SJCRH30 (cell line): ENCODE data around the gene NCOA7. TPM values are rescaled to one million over a fixed set of nuclear protein-coding genes. Genes with fewer than 3 reads are reported as not detected.

Source experiments
- DNase-seq, 2 experiments: peaks; one replicate each; pipeline ENCODE4 v3.0.0-alpha.2; 2015 to 2020
- H3K27ac ChIP-seq: fragments of 250-450 bp; sonication (Bioruptor Pico); 2 replicates; pipeline ENCODE4 v1.5.1; 2020; ENCODE audit warnings: mild to moderate bottlenecking, moderate library complexity
- H3K27me3 ChIP-seq: fragments of 250-450 bp; sonication (Bioruptor Pico); 2 replicates; pipeline ENCODE4 v1.5.1; 2020; ENCODE audit warnings: mild to moderate bottlenecking, moderate library complexity
- H3K36me3 ChIP-seq: fragments of 250-450 bp; sonication (Bioruptor Pico); 2 replicates; pipeline ENCODE4 v1.5.1; 2020; ENCODE audit warnings: mild to moderate bottlenecking, moderate library complexity
- H3K4me1 ChIP-seq: fragments of 250-450 bp; sonication (Bioruptor Pico); 2 replicates; pipeline ENCODE4 v1.5.1; 2020; ENCODE audit warnings: mild to moderate bottlenecking, moderate library complexity
- H3K4me3 ChIP-seq: fragments of 250-450 bp; sonication (Bioruptor Pico); 2 replicates; pipeline ENCODE4 v1.5.1; 2020; ENCODE audit warnings: mild to moderate bottlenecking, moderate library complexity
- H3K9me3 ChIP-seq: fragments of 250-450 bp; sonication (Bioruptor Pico); replicated peaks from 2 replicates; pipeline ENCODE4 v1.5.1; 2020; ENCODE audit warnings: mild to moderate bottlenecking, moderate library complexity
- total RNA-seq: library from RNA; depleted of rRNA; stranded (reverse); fragments of >200 nt; shearing (Covaris generic); gene quantifications from 2 replicates; pipeline ENCODE4 v1.2.3, GENCODE V29; 2014

NCOA7 gene
- total RNA-seq, 1 experiment from 2014 or later, result 4.1 TPM

DNA sequence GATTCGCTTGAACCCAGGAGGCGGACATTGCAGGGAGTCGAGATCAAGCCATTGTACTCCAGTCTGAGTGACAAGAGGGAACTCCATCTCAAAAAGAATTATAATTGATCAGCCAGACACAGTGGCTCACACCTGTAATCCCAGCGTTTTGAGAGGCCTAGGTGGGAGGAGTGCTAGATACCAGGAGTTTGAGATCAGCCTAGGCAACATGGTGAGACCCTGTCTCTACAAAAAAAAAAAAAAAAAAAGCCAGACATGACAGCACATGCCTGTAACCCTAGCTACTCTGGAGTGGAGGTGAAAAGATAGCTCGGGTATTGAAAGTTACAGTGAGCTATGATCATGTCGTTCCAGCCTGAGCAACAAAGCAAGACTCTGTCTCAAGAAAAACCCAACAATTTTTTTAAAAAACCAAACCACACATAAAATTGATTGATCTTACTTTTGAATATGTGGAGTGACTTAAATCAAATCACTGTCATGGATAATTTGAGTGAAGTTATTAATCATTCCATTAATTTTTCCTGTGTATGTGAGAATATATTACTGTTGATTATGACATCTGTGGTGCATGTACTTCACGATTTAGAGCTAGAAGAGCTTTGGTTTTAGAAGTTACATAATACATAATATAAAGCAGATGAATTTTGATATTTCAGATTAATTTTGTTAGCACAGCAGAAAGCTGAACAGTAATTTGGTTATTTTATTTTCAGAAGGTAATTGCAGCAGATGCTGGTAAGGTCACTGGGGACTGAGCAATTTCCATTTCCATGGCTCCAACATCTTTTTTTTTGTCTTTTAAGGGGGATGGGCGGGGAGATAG, 34.4 kb downstream of the NCOA7 start:
- Histone ChIP-seq H3K27ac (no peak overlapping the region), H3K27me3 (no peaks in the 10 kb centered on the region), H3K9me3 (no peaks in the 10 kb centered on the region), H3K36me3 (no peaks in the 10 kb centered on the region), H3K4me3 (no peak overlapping the region), H3K4me1 (peaks cover 3% of the 10 kb centered on the region; the same call in 1 of the 2 replicates)
- DNase-seq, result no peak

DNA sequence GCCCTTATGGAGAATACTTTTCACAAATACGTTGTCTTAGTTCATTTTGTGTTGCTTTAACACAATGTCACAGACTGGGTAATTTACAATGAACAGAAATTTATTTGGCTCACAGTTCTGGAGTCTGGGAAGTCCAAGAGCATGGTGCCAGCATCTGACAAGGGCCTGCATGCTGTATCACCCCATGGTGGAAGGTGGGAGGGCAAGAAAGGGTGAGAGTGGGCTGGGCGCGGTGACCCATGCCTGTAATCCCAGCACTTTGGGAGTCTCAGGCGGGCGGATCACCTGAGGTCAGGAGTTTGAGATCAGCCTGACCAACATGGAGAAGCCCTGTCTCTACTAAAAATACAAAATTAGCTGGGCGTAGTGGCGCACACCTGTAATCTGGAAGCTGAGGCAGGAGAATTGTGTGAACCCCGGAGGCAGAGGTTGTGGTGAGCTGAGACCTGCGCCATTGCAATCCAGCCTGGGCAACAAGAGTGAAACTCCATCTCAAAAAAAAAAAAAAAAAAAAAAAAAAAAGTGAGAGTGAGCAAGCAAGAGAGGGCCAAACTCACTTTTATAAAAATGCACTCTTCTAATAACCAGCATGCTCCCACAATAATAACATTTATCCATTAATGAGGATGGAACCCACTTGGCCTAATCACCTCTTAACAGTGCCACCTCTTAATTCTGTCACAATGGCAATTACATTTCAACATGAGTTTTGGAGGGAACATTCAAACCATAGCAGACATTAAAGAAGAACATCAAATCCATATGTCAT, 36.1 kb downstream of the NCOA7 start:
- no peaks in the 10 kb centered on the region for H3K9me3 ChIP-seq
- no peaks in the 10 kb centered on the region for H3K36me3 ChIP-seq
- no peaks in the 10 kb centered on the region for H3K27me3 ChIP-seq
- H3K4me3 ChIP-seq, result no peak overlapping the region
- no peak for DNase-seq
- peaks cover 3% of the 10 kb centered on the region; the same call in 1 of the 2 replicates for H3K4me1 ChIP-seq
- no peak overlapping the region for H3K27ac ChIP-seq

DNA sequence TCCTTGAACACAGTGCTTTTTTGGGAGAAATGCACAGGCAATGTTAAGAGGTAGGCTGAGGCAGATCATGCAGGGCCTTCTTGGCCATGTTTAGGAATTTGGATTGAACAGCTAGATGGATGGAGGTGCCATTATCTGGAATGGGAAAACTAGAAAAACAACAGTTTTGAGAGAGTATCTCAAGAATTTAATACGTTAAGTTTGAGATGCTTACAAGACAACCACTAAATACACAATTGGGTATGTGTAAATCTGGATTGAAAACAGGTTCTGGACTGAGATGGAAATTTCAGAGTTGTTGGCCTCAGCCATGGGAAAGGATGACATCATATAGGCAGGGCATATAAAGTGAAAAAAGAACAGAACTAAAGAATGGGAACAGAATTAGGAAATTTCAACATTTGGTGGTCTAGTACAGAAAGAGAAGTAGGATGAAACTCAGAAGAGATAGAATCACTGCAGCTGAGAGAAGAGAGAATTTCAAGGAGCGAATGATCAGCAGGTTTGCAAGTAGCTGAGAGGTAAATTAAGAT, 37.1 kb downstream of the NCOA7 start:
- H3K27ac ChIP-seq, result no peak overlapping the region
- no peak overlapping the region for H3K4me3 ChIP-seq
- H3K9me3 ChIP-seq, result no peaks in the 10 kb centered on the region
- H3K27me3 ChIP-seq, result no peaks in the 10 kb centered on the region
- peaks cover 3% of the 10 kb centered on the region; the same call in 1 of the 2 replicates for H3K4me1 ChIP-seq
- no peak for DNase-seq
- H3K36me3 ChIP-seq, result no peaks in the 10 kb centered on the region

DNA sequence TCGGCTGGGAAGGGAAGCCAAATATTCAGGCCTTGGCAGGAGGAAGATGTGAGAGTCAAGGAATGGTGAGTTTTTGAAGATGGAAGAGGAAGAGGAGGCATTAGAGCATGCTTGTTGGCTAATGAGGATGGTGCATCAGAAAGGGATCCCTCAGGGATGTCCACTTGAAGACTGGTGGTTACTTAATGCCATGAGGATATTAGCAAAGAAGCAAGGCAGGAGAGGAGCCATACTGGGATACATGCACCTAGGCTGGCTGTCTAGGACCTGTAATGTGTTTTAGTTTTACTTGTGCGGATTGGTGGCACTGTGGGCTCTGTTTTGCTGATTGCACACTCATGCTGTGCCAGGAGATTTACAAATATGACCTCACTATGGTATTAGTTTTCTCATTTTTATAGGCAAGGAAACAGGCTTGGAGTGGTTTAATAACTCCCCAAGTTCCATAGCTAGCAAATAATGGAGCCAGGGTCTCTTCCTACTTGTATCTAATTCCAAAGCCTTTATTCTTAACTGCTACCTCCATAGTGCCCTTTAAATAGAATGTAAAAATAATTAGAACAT, 37.8 kb downstream of the NCOA7 start:
- DNase-seq, result no peak
- Histone ChIP-seq H3K9me3 (no peaks in the 10 kb centered on the region), H3K4me3 (no peak overlapping the region), H3K27me3 (no peaks in the 10 kb centered on the region), H3K36me3 (no peaks in the 10 kb centered on the region), H3K27ac (no peak overlapping the region), H3K4me1 (peaks cover under 1% of the 10 kb centered on the region; the same call in 1 of the 2 replicates)

DNA sequence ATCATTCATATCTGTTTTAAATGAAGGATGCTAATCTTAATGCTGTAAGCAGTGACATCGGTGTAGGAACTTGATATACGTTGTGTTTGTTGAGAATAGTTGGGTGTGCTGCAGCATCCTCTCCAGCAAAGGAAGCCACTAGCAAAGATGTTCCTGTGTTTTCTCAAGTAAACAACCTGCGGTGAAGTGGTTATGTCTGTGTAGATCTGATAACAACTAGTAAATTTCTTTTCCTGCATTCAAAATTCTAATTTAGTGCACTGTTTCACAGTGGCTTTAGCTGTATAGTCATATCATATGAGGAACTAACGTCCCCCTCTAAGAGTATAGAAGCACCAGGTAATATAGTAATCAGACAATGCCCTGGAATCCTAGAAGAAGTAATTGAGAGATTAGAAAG, 38.7 kb downstream of the NCOA7 start:
- Histone ChIP-seq H3K36me3 (no peaks in the 10 kb centered on the region), H3K27me3 (no peaks in the 10 kb centered on the region), H3K27ac (no peak overlapping the region), H3K4me1 (no peaks in the 10 kb centered on the region), H3K9me3 (no peaks in the 10 kb centered on the region), H3K4me3 (no peak overlapping the region)
- no peak for DNase-seq

DNA sequence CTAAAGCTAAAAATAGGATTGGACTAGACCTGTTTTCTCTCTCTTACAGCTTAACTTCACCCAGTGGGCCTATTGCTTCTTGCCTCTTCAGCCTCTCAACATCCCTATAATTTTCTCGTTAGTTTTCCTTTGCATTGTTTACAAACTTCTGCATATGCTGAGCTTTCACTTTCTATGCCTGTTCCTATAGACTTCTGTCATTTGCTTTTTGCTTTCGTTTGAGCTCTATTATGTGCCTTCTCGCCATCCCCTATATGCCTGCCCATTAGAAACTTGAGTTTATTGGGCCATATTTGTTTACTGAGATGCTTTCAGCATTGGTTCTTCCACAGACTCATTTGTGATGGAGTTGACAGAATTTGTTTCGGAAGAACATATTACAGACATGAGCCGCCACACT, 40.9 kb downstream of the NCOA7 start:
- Histone ChIP-seq H3K27ac (no peak overlapping the region), H3K27me3 (no peaks in the 10 kb centered on the region), H3K4me1 (no peaks in the 10 kb centered on the region), H3K4me3 (no peak overlapping the region), H3K9me3 (no peaks in the 10 kb centered on the region), H3K36me3 (no peaks in the 10 kb centered on the region)
- DNase-seq, result no peak

DNA sequence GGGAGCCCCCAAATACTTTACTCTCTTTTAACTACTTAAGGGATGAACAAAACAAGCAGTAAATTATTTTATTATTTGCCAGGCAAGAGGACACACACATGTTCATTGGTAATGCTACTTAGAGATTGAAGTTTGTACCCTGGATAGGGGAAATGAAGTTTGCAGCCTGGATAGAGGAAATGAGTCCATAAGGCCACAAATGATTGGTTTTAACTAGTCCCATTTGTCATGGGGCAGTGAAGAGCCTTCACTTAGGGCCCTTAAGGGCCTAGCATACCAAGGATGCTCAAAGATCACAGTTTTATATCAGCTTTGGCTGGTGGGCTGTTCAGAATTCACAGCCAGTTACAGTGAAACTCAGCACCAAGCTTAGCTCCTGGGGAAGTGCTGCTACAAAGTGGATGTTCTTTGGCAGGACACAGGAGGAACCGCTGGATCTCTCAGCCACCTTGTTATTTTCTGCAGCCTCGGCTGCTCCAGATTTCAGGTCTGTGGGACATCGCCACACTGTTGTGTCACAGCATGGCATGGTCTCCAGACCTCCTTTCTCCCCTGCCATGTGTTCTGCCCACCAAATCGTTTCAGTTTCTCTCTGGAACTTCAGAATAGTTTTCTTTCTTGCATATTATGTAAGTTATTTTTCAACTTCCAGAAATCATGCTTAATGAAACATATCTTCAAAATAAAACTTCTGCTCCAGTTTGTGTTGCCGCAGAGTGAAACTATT, 41.8 kb downstream of the NCOA7 start:
- Histone ChIP-seq H3K27me3 (no peaks in the 10 kb centered on the region), H3K4me3 (no peak overlapping the region), H3K27ac (no peak overlapping the region), H3K36me3 (no peaks in the 10 kb centered on the region), H3K4me1 (no peaks in the 10 kb centered on the region), H3K9me3 (no peaks in the 10 kb centered on the region)
- DNase-seq, result no peak

DNA sequence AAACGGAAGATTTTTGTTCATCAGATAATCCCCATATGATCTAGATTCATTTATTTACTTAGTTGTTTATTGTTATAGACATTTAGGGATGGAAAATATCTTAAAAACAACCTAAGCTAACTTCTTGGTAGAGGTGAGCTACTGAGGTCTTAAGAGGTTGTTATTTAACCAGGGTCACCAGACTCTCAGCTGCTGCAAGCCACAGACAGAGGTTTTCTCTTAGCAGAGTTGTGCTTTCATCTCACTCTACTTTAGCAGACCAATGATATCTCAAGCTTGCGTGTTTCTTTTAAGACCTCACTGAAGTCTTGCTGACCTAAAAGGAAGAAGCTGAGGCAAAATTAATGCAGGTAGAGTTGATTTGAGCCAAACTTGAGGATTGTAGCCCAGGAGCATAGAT, 43.6 kb downstream of the NCOA7 start:
- Histone ChIP-seq H3K27ac (no peak overlapping the region), H3K27me3 (no peaks in the 10 kb centered on the region), H3K9me3 (no peaks in the 10 kb centered on the region), H3K4me3 (no peak overlapping the region), H3K4me1 (no peaks in the 10 kb centered on the region), H3K36me3 (no peaks in the 10 kb centered on the region)
- DNase-seq, result no peak

DNA sequence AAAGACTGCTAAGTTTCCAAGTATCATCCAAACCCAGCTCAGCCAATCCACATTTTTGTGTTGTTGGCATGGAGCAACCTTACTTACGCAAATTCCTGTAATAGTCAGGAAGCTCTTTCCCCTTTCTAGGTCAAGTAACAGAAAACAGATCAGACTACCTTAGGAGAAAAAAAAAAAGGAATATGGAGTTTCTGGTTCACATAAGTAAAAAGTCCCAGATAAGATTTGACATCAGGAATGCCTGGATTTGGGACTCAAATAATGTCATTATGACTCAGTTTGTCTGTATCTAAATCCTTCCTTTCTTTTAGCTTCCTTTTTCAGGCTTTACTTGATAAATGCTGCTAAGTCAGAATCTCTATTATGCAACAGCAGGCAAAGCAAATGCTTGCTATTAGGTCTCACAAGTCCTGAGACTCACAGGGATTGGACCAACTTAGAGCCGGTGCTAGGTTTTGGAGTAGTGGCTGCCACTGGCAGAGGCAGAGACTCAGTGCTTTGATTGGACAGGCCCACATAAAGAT, 44.5 kb downstream of the NCOA7 start:
- Histone ChIP-seq H3K27ac (no peak overlapping the region), H3K4me1 (no peaks in the 10 kb centered on the region), H3K27me3 (no peaks in the 10 kb centered on the region), H3K4me3 (no peak overlapping the region), H3K9me3 (no peaks in the 10 kb centered on the region), H3K36me3 (no peaks in the 10 kb centered on the region)
- DNase-seq, result no peak

DNA sequence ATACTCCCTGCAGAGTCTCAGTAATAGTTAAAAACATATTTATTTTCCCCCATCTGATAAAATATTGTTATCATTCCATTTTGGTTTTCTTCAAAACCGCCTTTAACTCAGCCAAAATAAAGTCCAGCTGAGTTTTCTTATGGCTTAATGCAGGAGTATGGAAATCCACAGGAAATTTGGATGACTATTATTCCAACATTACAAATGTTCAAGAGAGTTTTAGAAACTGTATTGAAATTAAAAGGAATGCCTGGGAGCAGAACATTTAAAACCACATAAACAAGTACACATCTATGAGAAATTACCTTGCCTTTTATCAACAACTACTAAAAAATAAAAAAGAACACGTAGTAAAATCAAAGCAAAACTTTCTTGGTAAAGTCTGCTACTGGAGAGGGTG, 45.7 kb downstream of the NCOA7 start:
- no peak for DNase-seq
- H3K27me3 ChIP-seq, result no peaks in the 10 kb centered on the region
- no peak overlapping the region for H3K27ac ChIP-seq
- H3K36me3 ChIP-seq, result no peaks in the 10 kb centered on the region
- H3K9me3 ChIP-seq, result no peaks in the 10 kb centered on the region
- no peak overlapping the region for H3K4me3 ChIP-seq
- no peaks in the 10 kb centered on the region for H3K4me1 ChIP-seq

DNA sequence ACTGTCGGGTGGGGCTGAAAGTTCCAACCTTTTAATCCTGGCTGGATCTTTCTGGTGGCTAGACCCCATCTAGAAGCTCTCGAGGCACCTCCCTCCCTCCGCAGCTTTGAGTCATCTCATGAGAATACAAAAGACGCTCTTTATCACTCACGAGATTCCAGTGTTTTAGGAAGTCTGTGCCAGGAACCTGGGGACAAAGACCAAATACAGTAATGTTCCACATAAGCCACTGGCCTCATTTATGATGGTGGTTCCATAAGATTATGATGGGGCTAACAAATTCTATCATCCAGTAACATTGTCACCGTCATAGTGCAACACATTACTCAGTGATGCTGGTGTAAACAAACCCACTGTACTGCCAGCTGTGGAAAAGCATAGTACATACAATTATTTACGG, 48.7 kb downstream of the NCOA7 start:
- Histone ChIP-seq H3K9me3 (no peaks in the 10 kb centered on the region), H3K4me3 (no peak overlapping the region), H3K4me1 (no peaks in the 10 kb centered on the region), H3K36me3 (no peaks in the 10 kb centered on the region; the same call in 1 of the 2 replicates), H3K27me3 (no peaks in the 10 kb centered on the region), H3K27ac (no peak overlapping the region)
- no peak for DNase-seq

DNA sequence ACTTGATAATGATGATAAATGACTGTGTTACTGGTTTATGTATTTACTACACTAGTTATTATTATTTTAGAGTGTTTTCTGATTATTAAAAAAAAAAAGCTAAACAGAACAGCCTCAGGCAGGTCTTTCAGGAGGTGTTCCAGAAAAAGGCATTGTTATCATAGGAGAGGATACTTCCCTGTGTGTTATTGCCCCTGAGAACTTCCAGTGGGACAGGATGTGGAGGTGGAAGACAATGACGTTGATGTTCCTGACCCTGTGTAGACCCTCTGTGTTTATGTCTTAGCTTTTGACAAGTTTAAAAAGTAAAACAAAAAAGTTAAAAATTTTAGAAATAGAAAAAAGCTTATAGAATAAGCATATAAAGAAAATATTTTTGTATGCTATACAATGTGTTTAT, 49.1 kb downstream of the NCOA7 start:
- H3K27ac ChIP-seq, result no peak overlapping the region
- no peaks in the 10 kb centered on the region; the same call in 1 of the 2 replicates for H3K36me3 ChIP-seq

DNA sequence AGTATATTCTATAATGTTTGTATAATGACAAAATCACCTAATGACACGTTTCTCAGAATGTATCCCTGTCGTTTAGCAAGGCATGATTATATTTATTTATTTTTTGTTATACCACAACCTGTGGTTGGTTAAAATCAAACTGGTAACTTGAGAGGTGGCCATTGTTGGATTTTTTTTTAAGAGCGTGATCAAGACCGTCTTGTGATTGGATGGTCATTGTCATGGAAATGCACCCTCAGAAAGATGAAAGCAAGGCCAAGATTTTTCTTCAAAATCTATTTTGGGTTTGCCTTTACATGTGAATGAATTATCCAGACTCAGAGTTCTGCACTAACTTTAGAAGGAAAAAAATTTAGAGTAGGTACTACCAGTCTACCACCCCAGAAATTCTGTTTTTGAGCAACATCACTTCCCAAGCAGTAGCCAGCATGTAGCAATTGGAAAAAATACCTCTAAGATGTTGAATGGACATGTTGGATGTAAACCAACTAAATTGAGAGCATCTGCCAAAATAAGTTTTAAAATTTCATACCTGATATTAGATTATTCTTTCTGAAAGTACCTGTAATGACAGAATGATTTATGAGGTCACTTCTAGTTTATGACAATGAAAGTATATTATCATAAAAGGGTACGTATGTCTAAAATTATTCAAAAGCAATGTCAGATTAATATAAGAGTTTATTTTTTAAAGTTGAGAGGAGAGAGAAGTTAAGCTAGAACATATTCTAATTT, 50.8 kb downstream of the NCOA7 start:
- Histone ChIP-seq H3K4me3 (no peak overlapping the region), H3K9me3 (no peaks in the 10 kb centered on the region)

More for the DNA sequence above, 49.1 kb downstream of the NCOA7 start:
- no peaks in the 10 kb centered on the region for H3K27me3 ChIP-seq
- H3K9me3 ChIP-seq, result no peaks in the 10 kb centered on the region
- H3K4me1 ChIP-seq, result no peaks in the 10 kb centered on the region
- H3K4me3 ChIP-seq, result no peak overlapping the region
- DNase-seq, result no peak

More for the DNA sequence above, 50.8 kb downstream of the NCOA7 start:
- no peak for DNase-seq
- Histone ChIP-seq H3K27me3 (no peaks in the 10 kb centered on the region), H3K36me3 (no peaks in the 10 kb centered on the region; the same call in 1 of the 2 replicates), H3K4me1 (no peaks in the 10 kb centered on the region), H3K27ac (no peak overlapping the region)
